Measurements from ENCODE around the gene TACC2. TPM values are rescaled to one million over a fixed set of nuclear protein-coding genes. Genes with fewer than 3 reads are reported as not detected.

TACC2 gene
- total and polyA plus RNA-seq, 2 experiments from 2014 or later, result 30.8 to 35.9 TPM

- no peak for TF ChIP-seq ZNF331 (CRISPR knock-in tag; IDR thresholded peaks at IDR 0.05; ENCODE audit: low read depth)
- no peak for TF ChIP-seq ZNF114 (CRISPR knock-in tag; IDR thresholded peaks at IDR 0.05)
- TF ChIP-seq CTCF (conservative IDR thresholded peaks at IDR 0.05; ENCODE audit: low read depth in 2 of 2), result no peak
These were observed 39.5 kb upstream of the TACC2 start (continued) for GRCh38 chr10:121949451-121949850.

GRCh38 chr10:121952226-121952625 is 36.7 kb upstream of the TACC2 start:
- DNase-seq (ENCODE audit: low spot score) (no peak), ATAC-seq (no peak)
- H3F3A ChIP-seq (replicated peaks; ENCODE audit: low read depth), result no peaks in the 10 kb centered on the region
- peaks cover 10% of the 10 kb centered on the region for H3K4me1 Mint-ChIP-seq
- no peak overlapping the region for H3K4me3 Mint-ChIP-seq
- no peaks in the 10 kb centered on the region for H3K4me1 ChIP-seq (ENCODE audit: insufficient read depth)
- no peaks in the 10 kb centered on the region for H3K9me3 Mint-ChIP-seq
- H3K27me3 Mint-ChIP-seq (ENCODE audit: insufficient read depth, low read depth, poor library complexity), result peaks cover 4% of the 10 kb centered on the region
- no peak overlapping the region for H3K27ac ChIP-seq (ENCODE audit: low read depth)
- no peak overlapping the region for H2AFZ ChIP-seq
- H3K27ac Mint-ChIP-seq, result no peak overlapping the region
- H3K4me2 ChIP-seq, result no peak overlapping the region
- no peaks in the 10 kb centered on the region for H3K9me2 ChIP-seq (ENCODE audit: insufficient read depth)
- no peaks in the 10 kb centered on the region for H3K27me3 ChIP-seq (ENCODE audit: insufficient read depth)
- no peaks in the 10 kb centered on the region for H3K79me2 ChIP-seq (replicated peaks; ENCODE audit: insufficient read depth)
- H3K4me3 ChIP-seq, result no peak overlapping the region
- H4K20me1 ChIP-seq (replicated peaks; ENCODE audit: insufficient read depth), result no peaks in the 10 kb centered on the region
- H3K36me3 ChIP-seq (ENCODE audit: insufficient read depth), result no peaks in the 10 kb centered on the region
- H3K36me3 Mint-ChIP-seq (ENCODE audit: low read depth), result peaks cover 18% of the 10 kb centered on the region
- TF ChIP-seq JUNB (IDR thresholded peaks at IDR 0.05; ENCODE audit: unreplicated experiment) (no peak), STAT1 (IDR thresholded peaks at IDR 0.05; ENCODE audit: unreplicated experiment) (no peak), EZH2phosphoT487 (IDR thresholded peaks at IDR 0.05; ENCODE audit: unreplicated experiment) (no peak), REST (IDR thresholded peaks at IDR 0.05; ENCODE audit: unreplicated experiment) (no peak), POLR2AphosphoS5 (IDR thresholded peaks at IDR 0.05; ENCODE audit: low read depth) (no peak), ZNF331 (CRISPR knock-in tag; IDR thresholded peaks at IDR 0.05; ENCODE audit: low read depth) (no peak), CREB1 (CRISPR knock-in tag; IDR thresholded peaks at IDR 0.05; ENCODE audit: low read depth) (no peak), NANOG (IDR thresholded peaks at IDR 0.05; ENCODE audit: borderline replicate concordance) (no peak), ZNF462 (CRISPR knock-in tag; IDR thresholded peaks at IDR 0.05) (no peak), ZNF114 (CRISPR knock-in tag; IDR thresholded peaks at IDR 0.05) (no peak)
- TF ChIP-seq, protein P1, sequence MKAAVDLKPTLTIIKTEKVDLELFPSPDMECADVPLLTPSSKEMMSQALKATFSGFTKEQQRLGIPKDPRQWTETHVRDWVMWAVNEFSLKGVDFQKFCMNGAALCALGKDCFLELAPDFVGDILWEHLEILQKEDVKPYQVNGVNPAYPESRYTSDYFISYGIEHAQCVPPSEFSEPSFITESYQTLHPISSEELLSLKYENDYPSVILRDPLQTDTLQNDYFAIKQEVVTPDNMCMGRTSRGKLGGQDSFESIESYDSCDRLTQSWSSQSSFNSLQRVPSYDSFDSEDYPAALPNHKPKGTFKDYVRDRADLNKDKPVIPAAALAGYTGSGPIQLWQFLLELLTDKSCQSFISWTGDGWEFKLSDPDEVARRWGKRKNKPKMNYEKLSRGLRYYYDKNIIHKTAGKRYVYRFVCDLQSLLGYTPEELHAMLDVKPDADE (IDR thresholded peaks at IDR 0.05), result no peak
